ENCODE data around the gene WNT11. TPM values are rescaled to one million over a fixed set of nuclear protein-coding genes. Genes with fewer than 3 reads are reported as not detected.

The WNT11 gene
- total and polyA plus RNA-seq, 2 of the 13 experiments (the other 11 are each of a cell fraction or from before 2014, with no cell fraction given) = 0.34 to 0.66 TPM

DNA sequence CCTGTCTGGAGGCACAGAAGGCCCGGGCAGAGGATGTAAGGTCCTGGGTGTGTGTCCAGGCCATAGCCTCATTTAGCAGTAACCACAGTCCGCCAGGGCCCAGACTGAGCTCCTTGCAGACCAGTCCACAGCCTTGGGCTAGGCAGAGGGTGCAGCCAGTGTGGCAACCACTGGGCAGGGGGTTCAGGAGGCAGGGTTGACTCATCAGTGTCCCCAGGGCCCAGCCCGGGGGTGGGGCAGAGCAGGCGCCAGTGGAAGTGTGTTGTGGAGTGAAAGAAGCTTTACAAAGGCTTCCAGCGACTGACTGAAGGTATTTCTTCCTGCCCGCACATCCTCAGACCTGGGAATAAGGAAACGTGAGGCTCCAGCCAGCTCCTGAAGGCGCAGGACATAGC, 27.7 kb upstream of the WNT11 start (continued):
- TF ChIP-seq, protein P1, sequence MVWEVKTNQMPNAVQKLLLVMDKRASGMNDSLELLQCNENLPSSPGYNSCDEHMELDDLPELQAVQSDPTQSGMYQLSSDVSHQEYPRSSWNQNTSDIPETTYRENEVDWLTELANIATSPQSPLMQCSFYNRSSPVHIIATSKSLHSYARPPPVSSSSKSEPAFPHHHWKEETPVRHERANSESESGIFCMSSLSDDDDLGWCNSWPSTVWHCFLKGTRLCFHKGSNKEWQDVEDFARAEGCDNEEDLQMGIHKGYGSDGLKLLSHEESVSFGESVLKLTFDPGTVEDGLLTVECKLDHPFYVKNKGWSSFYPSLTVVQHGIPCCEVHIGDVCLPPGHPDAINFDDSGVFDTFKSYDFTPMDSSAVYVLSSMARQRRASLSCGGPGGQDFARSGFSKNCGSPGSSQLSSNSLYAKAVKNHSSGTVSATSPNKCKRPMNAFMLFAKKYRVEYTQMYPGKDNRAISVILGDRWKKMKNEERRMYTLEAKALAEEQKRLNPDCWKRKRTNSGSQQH (CRISPR knock-in tag; IDR thresholded peaks at IDR 0.05; ENCODE audit: low read depth) = 0 out of 2 replicates have a peak, but pooled peaks have one; percentile 36
- no peak for TF ChIP-seq FOXA3 (CRISPR knock-in tag; IDR thresholded peaks at IDR 0.05)
- TF ChIP-seq SNAPC2 (CRISPR knock-in tag; IDR thresholded peaks at IDR 0.05) = 0 out of 2 replicates have a peak, but pooled peaks have one; percentile 43
- TF ChIP-seq ZBTB39 (CRISPR knock-in tag; IDR thresholded peaks at IDR 0.05) = no peak
- no peak for TF ChIP-seq HOXA3 (CRISPR knock-in tag; IDR thresholded peaks at IDR 0.05)
- no peak for TF ChIP-seq EED (CRISPR knock-in tag; IDR thresholded peaks at IDR 0.05)
- no peak for TF ChIP-seq CREM (IDR thresholded peaks at IDR 0.05)
- TF ChIP-seq CREM (CRISPR knock-in tag; IDR thresholded peaks at IDR 0.05) = no peak
- 0 out of 2 replicates have a peak, but pooled peaks have one; percentile 16 for TF ChIP-seq ZMYM4 (CRISPR knock-in tag; IDR thresholded peaks at IDR 0.05)
- TF ChIP-seq ZNF335 (CRISPR knock-in tag; IDR thresholded peaks at IDR 0.05) = no peak
- TF ChIP-seq ZBTB7B (CRISPR knock-in tag; IDR thresholded peaks at IDR 0.05) = no peak
- TF ChIP-seq ZNF841 (CRISPR knock-in tag; IDR thresholded peaks at IDR 0.05; ENCODE audit: borderline replicate concordance) = no peak
- no peak for TF ChIP-seq ELF3 (CRISPR knock-in tag; IDR thresholded peaks at IDR 0.05)
- peak; percentile 3; the same call in 1 of the 2 replicates for TF ChIP-seq TAF1 (CRISPR knock-in tag; IDR thresholded peaks at IDR 0.05)
- no peak for TF ChIP-seq REXO4 (CRISPR knock-in tag; IDR thresholded peaks at IDR 0.05; ENCODE audit: borderline replicate concordance)
- TF ChIP-seq NPAS2 (CRISPR knock-in tag; IDR thresholded peaks at IDR 0.05; ENCODE audit: borderline replicate concordance) = no peak
- TF ChIP-seq, protein P2, sequence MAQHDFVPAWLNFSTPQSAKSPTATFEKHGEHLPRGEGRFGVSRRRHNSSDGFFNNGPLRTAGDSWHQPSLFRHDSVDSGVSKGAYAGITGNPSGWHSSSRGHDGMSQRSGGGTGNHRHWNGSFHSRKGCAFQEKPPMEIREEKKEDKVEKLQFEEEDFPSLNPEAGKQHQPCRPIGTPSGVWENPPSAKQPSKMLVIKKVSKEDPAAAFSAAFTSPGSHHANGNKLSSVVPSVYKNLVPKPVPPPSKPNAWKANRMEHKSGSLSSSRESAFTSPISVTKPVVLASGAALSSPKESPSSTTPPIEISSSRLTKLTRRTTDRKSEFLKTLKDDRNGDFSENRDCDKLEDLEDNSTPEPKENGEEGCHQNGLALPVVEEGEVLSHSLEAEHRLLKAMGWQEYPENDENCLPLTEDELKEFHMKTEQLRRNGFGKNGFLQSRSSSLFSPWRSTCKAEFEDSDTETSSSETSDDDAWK (CRISPR knock-in tag; IDR thresholded peaks at IDR 0.05) = no peak
- TF ChIP-seq TAF15 (IDR thresholded peaks at IDR 0.05; ENCODE audit: low read depth, low read length, poor library complexity, severe bottlenecking) = no peak
- TF ChIP-seq ZBTB49 (CRISPR knock-in tag; IDR thresholded peaks at IDR 0.05; ENCODE audit: borderline replicate concordance) = no peak
- TF ChIP-seq SOX6 (IDR thresholded peaks at IDR 0.05) = no peak
- TF ChIP-seq SOX6 (CRISPR knock-in tag; IDR thresholded peaks at IDR 0.05) = no peak
- no peak for TF ChIP-seq ZNF510 (CRISPR knock-in tag; IDR thresholded peaks at IDR 0.05; ENCODE audit: low read depth)
- no peak for TF ChIP-seq RBM39 (IDR thresholded peaks at IDR 0.05; ENCODE audit: low read depth, low read length, poor library complexity, severe bottlenecking)
- TF ChIP-seq, protein P3, sequence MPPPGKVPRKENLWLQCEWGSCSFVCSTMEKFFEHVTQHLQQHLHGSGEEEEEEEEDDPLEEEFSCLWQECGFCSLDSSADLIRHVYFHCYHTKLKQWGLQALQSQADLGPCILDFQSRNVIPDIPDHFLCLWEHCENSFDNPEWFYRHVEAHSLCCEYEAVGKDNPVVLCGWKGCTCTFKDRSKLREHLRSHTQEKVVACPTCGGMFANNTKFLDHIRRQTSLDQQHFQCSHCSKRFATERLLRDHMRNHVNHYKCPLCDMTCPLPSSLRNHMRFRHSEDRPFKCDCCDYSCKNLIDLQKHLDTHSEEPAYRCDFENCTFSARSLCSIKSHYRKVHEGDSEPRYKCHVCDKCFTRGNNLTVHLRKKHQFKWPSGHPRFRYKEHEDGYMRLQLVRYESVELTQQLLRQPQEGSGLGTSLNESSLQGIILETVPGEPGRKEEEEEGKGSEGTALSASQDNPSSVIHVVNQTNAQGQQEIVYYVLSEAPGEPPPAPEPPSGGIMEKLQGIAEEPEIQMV (CRISPR knock-in tag; IDR thresholded peaks at IDR 0.05; ENCODE audit: low read depth) = no peak
